ENCODE data around the gene CEP164.

- TF ChIP-seq CTCF (IDR thresholded peaks at IDR 0.05; ENCODE audit: low read depth, low read length, poor library complexity, severe bottlenecking) = no peak
- TF ChIP-seq EZH2phosphoT487 (IDR thresholded peaks at IDR 0.05; ENCODE audit: borderline replicate concordance, low read length) = no peak
Measured at GRCh38 chr11:117421041-117421440, 93.4 kb downstream of the CEP164 start.
